RWPE1 (cell line): Measurements from ENCODE around the gene COQ5.
A peak's percentile ranks its signal among the peaks of the same experiment; 100 is the strongest.

Experiments used
- CTCF ChIA-PET: fragments of 350-600 bp; sonication (Branson Sonifier 250); formaldehyde crosslinking; extraction: SDS; loops from one replicate; lab custom pipeline; 2021; lab: Yijun Ruan, JAX
- POLR2A ChIA-PET: fragments of 400-600 bp; formaldehyde crosslinking; extraction: SDS; loops from one replicate; lab custom pipeline; 2020; ENCODE audit warnings: antibody characterized with exemption; ENCODE audit not compliant: low non-redundant PET; lab: Yijun Ruan, JAX
- DNase-seq: peaks from one replicate; pipeline ENCODE4 v3.0.0; 2012; ENCODE audit warnings: low spot score
- H3K27ac ChIP-seq: fragments of 450-650 bp; 2 replicates; pipeline ENCODE4 v1.5.1; 2017
- CTCF ChIP-seq: fragments of 450-650 bp; conservative IDR thresholded peaks from 2 replicates; pipeline ENCODE4 v1.5.1; 2017; ENCODE audit warnings: low read depth, mild to moderate bottlenecking

COQ5 gene, protein sequence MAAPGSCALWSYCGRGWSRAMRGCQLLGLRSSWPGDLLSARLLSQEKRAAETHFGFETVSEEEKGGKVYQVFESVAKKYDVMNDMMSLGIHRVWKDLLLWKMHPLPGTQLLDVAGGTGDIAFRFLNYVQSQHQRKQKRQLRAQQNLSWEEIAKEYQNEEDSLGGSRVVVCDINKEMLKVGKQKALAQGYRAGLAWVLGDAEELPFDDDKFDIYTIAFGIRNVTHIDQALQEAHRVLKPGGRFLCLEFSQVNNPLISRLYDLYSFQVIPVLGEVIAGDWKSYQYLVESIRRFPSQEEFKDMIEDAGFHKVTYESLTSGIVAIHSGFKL

DNA sequence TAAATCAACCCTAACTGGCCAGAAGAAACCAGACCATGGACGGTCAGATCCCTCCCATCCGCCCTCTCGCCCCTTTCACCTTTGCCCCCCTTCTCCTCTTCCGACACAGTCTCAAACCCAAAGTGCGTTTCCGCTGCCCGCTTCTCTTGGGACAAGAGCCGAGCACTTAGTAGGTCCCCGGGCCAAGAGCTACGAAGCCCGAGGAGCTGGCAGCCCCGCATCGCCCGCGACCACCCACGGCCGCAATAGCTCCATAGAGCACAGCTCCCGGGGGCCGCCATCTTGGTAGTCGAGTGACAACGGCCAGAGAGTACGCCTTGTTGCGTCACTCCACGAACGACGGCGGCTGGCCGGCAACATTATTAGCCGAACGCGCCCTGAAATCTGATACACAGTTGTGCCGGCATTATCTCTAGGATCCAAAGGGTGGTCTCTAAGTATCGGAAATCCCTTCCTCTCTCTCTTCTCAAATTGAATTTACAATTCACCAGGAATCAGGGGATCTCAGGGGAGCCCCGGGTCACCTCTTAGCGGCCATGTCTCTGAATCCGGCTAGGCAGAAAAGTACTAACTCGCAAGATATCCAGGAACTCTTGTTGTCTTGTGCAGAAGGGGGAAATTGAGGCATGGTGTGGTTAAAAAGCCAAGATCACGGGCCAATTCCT, at the start of gene COQ5:
TSS of gene COQ5 (minus strand) at position 298 of the 665 bp plus-strand sequence. CDS start at position 281, 17 bp downstream.
- CTCF ChIA-PET = interaction anchor here (0.7 kb wide), 1 partner anchor 78 kb away, joined by 3 read pairs; no protein-coding TSS in a partner anchor
- peak; percentile 74 for DNase-seq
- TF ChIP-seq CTCF = no peak
- H3K27ac ChIP-seq = peak within 1 kb of the TSS; percentile 88
- POLR2A ChIA-PET = interaction anchor here (0.5 to 0.6 kb wide), 2 partner anchors 23 to 53 kb away, joined by 4 to 6 read pairs; no protein-coding TSS in a partner anchor

DNA sequence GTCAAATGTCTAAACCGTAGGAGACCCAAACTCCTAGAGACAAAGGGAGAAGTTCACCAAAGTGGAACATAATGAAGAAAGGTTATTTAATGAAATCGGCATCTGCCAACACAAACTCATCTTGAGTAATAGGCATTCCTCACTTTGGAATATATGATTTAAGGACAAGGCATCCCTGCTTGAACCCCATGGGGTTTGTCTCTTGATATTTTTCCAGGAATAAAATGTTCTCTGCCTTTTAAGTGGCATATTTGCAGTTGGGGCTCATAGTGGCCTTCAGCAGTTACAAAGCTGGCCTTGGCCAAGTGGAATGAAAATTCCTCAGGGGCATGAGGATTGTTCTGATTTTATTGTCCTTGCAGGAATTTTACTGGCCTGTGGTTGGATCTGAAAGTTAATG, 45.1 kb upstream of the COQ5 start:
- H3K27ac ChIP-seq = no peak overlapping the region
- ChIA-PET POLR2A (no interaction called here), CTCF (no interaction called here)
- DNase-seq = no peak
- TF ChIP-seq CTCF = no peak

DNA sequence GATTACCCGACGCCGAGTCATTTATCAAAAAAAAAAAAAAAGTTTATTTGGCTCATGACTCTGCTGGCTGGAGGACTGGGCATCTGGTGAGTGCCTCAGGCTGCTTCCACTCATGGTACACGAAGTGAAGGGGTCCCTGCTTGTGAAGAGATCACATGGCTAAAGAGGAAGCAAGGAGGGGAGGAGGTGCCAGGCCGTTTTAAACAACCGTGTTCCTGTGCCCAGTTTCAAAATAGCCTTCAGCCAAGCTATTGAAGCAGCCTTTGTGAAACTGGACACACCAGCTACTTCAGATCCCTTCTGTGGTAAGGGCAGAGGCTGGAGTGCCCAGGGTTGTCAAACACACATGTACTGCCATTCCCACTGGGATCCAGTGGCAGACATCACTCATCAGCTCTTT, 44.6 kb upstream of the COQ5 start:
- ChIA-PET POLR2A (no interaction called here), CTCF (no interaction called here)
- DNase-seq = no peak
- H3K27ac ChIP-seq = no peak overlapping the region
- TF ChIP-seq CTCF = no peak

DNA sequence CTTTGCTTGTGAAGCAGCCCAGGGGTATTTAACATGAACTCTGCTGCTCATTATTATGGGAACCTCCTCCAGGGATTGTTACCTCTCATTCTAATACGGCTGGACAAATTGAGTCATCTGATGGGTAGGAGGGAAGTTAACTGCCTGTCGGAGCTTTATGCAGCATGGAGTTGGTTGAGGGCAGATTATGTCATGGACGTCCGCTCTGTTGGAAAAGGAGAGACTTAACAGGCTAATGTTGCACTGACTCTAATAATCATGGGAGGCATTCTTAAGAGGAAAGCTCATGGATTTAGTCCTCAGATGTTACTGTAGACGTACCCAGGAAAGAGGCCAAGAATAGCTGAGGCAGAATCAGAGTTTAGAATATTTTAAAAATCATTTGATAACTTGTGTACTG, 42.3 kb upstream of the COQ5 start:
- ChIA-PET POLR2A (no interaction called here), CTCF (no interaction called here)
- no peak for DNase-seq
- no peak for TF ChIP-seq CTCF
- H3K27ac ChIP-seq = no peak overlapping the region

DNA sequence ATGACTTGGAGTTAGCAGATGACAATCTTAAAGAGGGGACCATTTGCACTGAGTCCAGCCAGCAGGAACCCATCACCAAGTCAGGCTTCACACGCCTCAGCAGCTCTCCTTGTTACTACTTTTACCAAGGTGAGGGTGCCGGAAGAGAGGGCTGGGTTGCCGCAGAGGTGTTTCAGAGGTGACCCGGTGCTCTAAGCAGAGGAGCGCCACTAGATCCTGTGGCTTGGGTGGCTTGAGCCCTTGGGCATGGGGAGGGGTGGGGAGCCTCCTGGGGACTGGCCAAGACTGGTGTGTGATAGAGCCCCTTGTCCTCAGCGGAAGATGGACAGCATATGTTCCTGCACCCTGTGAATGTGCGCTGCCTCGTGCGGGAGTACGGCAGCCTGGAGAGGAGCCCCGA, 34.5 kb upstream of the COQ5 start:
- ChIA-PET POLR2A (no interaction called here), CTCF (no interaction called here)
- no peak overlapping the region for H3K27ac ChIP-seq
- no peak for DNase-seq
- TF ChIP-seq CTCF = no peak

- POLR2A ChIA-PET = no interaction called here
- CTCF ChIA-PET = no interaction called here
- H3K27ac ChIP-seq = no peak overlapping the region
- no peak for TF ChIP-seq CTCF
- no peak for DNase-seq
These were observed 33.9 kb upstream of the COQ5 start for GRCh38 chr12:120562906-120563305.
